ENCODE results near the gene LDB2.

LDB2 gene

GRCh38 chr4:16837475-16837874, 61.0 kb downstream of the LDB2 start:
- no peak for DNase-seq

DNA sequence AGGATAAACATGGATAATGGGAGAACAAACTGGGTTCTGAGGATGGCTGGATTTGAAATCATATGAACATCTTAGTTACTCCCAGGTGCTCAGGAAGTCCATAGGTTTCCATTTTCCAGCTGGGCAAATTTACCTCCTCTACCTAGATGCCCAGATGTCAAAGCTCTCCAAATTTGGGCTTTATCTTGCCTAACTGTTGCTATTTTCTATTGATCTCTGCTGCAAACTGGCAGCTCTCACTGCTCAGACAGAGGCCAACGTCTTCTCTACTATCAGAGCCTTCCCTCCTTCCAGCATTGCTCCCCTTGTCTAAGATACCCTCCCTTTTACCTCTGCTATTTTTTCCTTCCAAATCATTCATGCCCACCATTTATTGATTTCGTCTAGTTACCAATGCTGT, 62.1 kb downstream of the LDB2 start:
- DNase-seq, result no peak

GRCh38 chr4:16835597-16836247, 62.7 kb downstream of the LDB2 start:
- DNase-seq, result no peak

GRCh38 chr4:16834814-16835213, 63.6 kb downstream of the LDB2 start:
- DNase-seq, result no peak

- no peak for DNase-seq
Measured at GRCh38 chr4:16833722-16834121, 64.7 kb downstream of the LDB2 start.

GRCh38 chr4:16830081-16830480, 68.4 kb downstream of the LDB2 start:
- DNase-seq, result no peak

DNA sequence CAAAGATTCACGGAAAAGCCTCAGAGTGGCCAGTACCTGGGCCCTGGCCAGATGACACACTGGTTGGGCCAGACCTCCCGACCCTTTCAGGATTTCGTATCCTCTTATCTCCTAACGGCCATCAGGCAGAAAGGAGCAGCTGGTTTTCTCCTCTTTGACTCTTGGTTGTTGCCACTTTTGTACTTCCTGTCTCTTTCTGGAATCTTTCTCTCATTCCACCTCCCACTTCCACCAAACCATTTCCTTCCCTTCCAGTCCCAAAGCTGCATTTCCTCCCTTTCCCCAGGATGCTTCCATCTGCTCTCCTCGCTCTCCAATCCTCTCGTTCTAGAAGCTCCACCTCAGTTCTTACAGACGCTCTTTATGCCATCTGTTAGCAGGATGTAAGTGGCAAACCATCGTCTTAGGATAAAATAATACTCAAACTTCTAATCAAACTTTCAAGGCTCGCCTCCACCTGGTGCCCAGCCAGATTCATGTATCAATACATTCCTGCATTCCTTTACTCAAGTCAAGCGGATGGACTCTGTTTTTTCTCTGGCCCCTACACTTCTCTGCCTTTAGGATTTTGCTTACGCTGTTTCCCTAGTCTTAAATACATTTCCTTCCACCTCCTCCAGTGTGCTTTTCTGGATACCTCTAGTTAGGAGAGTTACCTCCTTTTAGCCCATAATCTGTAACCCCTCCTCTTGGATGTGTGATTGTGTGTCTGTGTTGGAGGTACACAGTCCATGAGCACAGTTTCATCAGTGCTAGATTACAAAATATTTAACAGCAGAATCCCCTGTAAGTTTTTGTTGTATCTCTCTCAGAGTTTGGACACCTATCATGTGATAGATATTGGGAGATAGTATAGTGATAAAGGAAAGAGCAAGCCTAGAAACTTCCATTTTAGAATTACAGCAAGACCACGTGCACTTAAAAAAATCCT, 70.4 kb downstream of the LDB2 start:
- DNase-seq, result no peak

DNA sequence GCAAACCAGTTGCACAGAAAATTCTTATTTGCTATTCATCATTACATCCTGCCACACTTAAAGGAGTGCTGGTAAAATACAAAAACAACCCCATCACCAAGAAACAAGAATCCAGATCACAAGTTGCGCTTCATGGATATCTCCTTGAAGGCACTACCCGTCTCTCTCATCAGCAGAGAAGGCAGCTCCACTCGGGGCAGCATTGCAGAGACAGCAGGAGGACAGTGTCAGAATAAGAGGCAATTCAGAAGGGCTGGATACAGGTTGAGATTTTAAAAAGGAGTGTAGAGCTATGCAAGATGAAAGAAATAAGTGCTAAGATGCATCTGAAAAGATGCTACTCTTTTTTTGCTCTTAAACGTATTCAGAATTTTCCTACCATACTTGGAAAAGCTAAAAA, 71.4 kb downstream of the LDB2 start:
- DNase-seq, result no peak

DNA sequence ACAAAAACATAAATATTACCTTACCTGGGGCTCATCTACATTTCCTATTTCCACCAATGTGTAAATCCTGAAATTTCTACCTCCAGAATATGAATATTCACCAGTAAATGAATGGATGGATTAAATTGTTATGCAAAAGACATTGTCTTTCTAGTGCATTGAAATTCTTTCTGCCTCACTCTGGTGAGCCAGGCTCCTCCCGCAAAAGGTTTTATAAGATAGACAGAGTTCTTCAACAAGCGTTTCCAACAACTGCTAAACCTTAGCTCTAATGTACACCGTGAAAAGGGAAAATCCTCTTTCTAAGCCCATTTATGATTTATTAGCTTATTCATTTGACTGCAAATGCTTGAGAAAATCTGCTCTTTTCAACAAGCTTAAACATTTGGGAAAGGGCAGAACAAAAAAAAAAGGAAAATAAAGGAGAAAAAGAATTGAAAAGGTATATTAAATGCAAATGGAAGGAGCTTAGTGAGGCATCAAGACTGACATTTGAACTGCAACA, 72.0 kb downstream of the LDB2 start:
- no peak for DNase-seq

- DNase-seq, result no peak
Measured at GRCh38 chr4:16824278-16824806, 74.1 kb downstream of the LDB2 start.

GRCh38 chr4:16820329-16820728, 78.1 kb downstream of the LDB2 start:
- no peak for DNase-seq

GRCh38 chr4:16819652-16820051, 78.8 kb downstream of the LDB2 start:
- no peak for DNase-seq

- DNase-seq, result no peak
Measured at GRCh38 chr4:16818005-16818404, 80.4 kb downstream of the LDB2 start.

DNA sequence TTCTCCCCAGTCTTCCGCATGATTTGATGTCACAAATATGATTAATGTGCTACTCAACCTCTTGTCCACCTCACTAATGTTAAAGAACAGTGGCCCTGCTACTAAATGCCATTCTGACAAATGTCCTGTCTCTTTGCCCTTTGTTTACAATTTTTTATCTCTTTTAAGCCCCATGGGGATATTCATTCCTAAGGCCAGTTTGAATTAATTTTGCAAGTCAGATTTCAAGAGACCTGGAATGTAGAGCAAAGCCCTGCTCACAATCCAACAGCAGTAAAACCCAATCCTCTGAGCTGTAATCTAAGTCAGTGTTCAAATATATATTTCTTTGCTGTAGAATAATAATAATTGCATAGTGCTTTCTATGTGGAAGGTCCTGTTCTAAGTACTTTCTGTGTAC, 81.2 kb downstream of the LDB2 start:
- DNase-seq, result no peak

DNA sequence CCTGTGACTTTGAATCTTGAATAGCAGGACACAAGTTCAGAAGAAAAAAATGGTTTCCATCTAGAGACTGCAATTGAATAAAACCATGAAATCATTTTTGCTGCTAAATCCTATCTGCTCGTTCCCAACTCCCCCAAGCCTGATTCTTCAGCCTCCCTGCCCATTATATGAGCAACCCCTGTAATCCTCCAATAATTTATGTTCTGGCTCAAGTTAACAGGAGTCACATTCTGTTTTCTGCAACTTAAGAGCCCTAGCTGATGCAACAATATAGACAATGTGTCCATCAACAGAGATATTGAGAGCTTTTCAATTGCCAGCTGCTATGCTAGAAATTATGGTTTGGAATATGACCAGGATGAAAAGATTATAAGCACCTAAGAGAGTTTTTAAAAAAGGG, 84.1 kb downstream of the LDB2 start:
- DNase-seq, result no peak

- DNase-seq, result no peak
Measured at GRCh38 chr4:16812041-16812440, 86.4 kb downstream of the LDB2 start.

GRCh38 chr4:16809943-16810342, 88.5 kb downstream of the LDB2 start:
- DNase-seq, result no peak

- DNase-seq, result no peak
Measured at GRCh38 chr4:16809064-16809463, 89.4 kb downstream of the LDB2 start.

DNA sequence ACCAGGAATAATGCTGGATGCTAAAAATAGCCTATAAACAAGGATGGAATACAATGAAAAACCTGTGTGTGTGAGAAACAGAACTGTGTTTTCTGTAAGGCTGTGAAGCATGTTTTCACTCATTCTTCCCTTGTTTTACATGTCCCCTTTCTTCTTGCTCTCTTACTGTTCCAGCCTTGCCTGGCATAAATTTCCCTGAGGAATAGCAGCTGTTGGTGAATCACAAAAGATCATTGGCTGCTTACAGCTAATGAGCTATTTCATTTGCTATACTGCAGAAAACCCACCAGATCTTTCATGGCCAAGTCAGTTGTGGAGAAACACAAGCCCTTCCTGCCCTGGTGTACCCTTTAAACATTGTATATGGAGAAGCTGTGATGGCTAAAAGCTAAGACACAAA, 91.1 kb downstream of the LDB2 start:
- no peak for DNase-seq

GRCh38 chr4:16804581-16804980, 93.9 kb downstream of the LDB2 start:
- DNase-seq, result no peak

DNA sequence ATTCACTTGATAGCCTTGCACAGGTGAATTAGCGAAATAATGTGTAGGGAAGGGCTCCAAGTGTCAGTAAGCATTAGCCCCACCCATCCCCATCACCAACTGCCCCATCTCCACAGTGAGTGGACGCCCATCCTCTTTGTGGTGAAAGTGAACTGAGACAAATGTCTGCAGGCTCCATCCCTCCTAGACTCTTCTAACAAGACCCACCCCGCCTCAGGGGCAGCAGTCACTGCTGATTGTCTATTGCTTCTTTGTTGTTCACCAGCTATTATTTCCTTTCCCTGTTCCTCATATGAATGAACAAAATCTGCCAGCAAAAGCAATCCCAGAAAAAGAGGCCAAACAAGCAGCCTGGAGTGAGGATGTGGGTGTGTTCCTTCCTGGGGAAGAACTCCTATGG, 96.4 kb downstream of the LDB2 start:
- DNase-seq, result no peak

GRCh38 chr4:16801356-16801755, 97.1 kb downstream of the LDB2 start:
- DNase-seq, result no peak

DNA sequence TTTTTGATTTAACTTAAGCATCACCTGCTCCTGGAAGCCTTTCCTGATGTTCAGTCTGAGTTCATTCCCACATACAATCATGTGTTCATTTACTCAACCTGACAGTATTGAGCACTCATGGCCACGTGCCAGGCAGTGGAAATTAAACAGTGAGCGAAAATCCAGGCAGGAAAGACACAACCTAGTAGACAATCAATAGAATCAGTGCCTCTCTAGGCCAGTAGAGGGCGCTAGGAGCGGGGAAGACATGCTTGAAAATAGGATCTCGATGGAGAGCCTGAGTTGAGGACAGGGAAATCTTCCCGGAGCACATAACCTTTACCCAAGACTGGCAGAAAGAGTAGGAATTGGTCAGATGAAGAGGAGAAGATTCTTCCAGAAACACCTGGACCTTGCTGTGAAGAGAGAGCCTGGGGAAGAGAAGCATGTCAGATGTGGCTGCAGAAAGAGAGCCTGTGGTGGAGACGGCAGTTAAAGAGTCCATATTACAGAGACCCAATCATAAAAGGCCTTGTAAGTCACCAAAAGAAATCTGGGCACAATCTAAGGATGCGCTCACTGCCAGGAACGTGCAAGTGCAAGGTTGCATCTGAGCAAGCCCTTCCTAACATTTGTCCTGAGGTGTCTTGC, 103.5 kb downstream of the LDB2 start:
- DNase-seq, result no peak

- no peak for DNase-seq
Measured at GRCh38 chr4:16791460-16791859, 107.0 kb downstream of the LDB2 start.

Data from NCI-H1092 (cell line).